Ovary (tissue), 9 donors: ENCODE data around the gene MED7. TPM values are rescaled to one million over a fixed set of nuclear protein-coding genes. Genes with fewer than 3 reads are reported as not detected.
"Not testable (repeated sequence)": the region's sequence is repeated elsewhere in the genome, so short reads cannot be mapped to it uniquely, and the experiment has no call there.

Source experiments
- DNase-seq, 5 donors: peaks; one replicate each; pipeline ENCODE4 v3.0.0-alpha.2; 2019 to 2020
- H3K27ac ChIP-seq, 2 donors: fragments of 200-600 bp; one replicate each; pipeline versions ENCODE4 v1.5.1 to v1.8.0; 2019 to 2022
- H3K27me3 ChIP-seq: fragments of 200-600 bp; one replicate; pipeline ENCODE4 v1.8.0; 2022
- H3K36me3 ChIP-seq: fragments of 200-600 bp; sonication (generic); one replicate; pipeline ENCODE4 v1.5.1; 2019
- H3K4me1 ChIP-seq: one replicate; pipeline ENCODE4 v1.8.1; 2013; ENCODE audit warnings: mild to moderate bottlenecking, moderate library complexity; ENCODE audit not compliant: insufficient read depth
- H3K4me3 ChIP-seq: fragments of 200-600 bp; sonication (generic); one replicate; pipeline ENCODE4 v1.5.1; 2017
- H3K9me3 ChIP-seq, 2 donors: fragments of 200-600 bp in 1 of 2; sonication (generic) in 1 of 2; one replicate each; pipeline versions ENCODE4 v1.5.1 to v1.8.1; 2013 to 2019; ENCODE audit warnings: mild to moderate bottlenecking in 1 of 2, moderate library complexity in 1 of 2
- EP300 ChIP-seq: sonication (generic); formaldehyde crosslinking; IDR thresholded peaks from one replicate; pipeline ENCODE4 v1.6.1; 2017; ENCODE audit warnings: antibody characterized with exemption
- POLR2A ChIP-seq: fragments of 450-650 bp; IDR thresholded peaks from one replicate; pipeline ENCODE4 v1.6.1; 2017; ENCODE audit warnings: antibody characterized with exemption, mild to moderate bottlenecking, moderate library complexity
- WGBS, 3 donors: extraction: QIAGEN DNeasy Blood & Tissue Kit in 1 of 3; methylation state at CpG; one replicate each; pipeline versions ENCODE4 v1.1.5 to v1.1.7; 2013 to 2017; 5-methylcytosine and 5-hydroxymethylcytosine counted together
- intact Hi-C, 4 donors: fragments of 100-400 bp; cut with DNase I; formaldehyde crosslinking; loops; one replicate each; pipeline versions ENCODE4 v1.11.0 to v1.15.1; 2022 to 2023
- polyA plus RNA-seq, 2 donors: library from polyadenylated mRNA; stranded (reverse); fragments of 200-250 nt in 1 of 2; fragments of 350-450 nt in 1 of 2; fragmentation: Illumina TruSeq in 1 of 2; extraction: RNeasy Lipid Tissue Mini Kit (QIAGEN cat#74804) in 1 of 2; gene quantifications; one replicate each; pipeline ENCODE4 v1.2.3, GENCODE V29; 2013 to 2014
- total RNA-seq, 7 donors: library from RNA; depleted of rRNA in 2 of 7; stranded (reverse); fragments of >200 nt in 2 of 7; fragmentation: NEBNext Ultra II Directional in 3 of 7; extraction: Animal tissue kit (Norgen Biotek cat#: 25700) in 3 of 7; gene quantifications; one replicate each; pipeline versions ENCODE4 v1.1.0 to v1.2.4, GENCODE V29; 2016 to 2023
- TF ChIP-seq, protein P1 (sequence below), 3 donors: fragments of 450-650 bp in 2 of 3; fragments of 200-600 bp in 1 of 3; IDR thresholded peaks; one replicate each; pipeline versions ENCODE4 v1.5.1 to v1.8.0; 2016 to 2022; ENCODE audit warnings: antibody characterized with exemption in 3 of 3, mild to moderate bottlenecking in 1 of 3
- donor health status: DM: no; HTN: no; CAD: no; lungs with moderate emphysema.
- donor health status: DM: no; HTN: no; CAD: no.
- donor health status: Bipolar disorder and iron deficiency.
- donor health status: DM: yes; HTN: yes; CAD: no.
- donor health status: DM: no; HTN: no; CAD: no.
- donor health status: DM: yes; HTN: yes; CAD: no.

Gene MED7
- total and polyA plus RNA-seq, 9 donors: 7.7 to 15.1 (median 11.5) TPM

- Histone ChIP-seq H3K4me3 (no peak overlapping the region), H3K9me3 (no peaks in the 10 kb centered on the region), H3K27ac (no peak overlapping the region), H3K36me3 (no peaks in the 10 kb centered on the region), H3K4me1 (no peaks in the 10 kb centered on the region), H3K27me3 (no peaks in the 10 kb centered on the region)
- DNase-seq: no peak
- intact Hi-C loops: no loop called here
- TF ChIP-seq, protein P1, sequence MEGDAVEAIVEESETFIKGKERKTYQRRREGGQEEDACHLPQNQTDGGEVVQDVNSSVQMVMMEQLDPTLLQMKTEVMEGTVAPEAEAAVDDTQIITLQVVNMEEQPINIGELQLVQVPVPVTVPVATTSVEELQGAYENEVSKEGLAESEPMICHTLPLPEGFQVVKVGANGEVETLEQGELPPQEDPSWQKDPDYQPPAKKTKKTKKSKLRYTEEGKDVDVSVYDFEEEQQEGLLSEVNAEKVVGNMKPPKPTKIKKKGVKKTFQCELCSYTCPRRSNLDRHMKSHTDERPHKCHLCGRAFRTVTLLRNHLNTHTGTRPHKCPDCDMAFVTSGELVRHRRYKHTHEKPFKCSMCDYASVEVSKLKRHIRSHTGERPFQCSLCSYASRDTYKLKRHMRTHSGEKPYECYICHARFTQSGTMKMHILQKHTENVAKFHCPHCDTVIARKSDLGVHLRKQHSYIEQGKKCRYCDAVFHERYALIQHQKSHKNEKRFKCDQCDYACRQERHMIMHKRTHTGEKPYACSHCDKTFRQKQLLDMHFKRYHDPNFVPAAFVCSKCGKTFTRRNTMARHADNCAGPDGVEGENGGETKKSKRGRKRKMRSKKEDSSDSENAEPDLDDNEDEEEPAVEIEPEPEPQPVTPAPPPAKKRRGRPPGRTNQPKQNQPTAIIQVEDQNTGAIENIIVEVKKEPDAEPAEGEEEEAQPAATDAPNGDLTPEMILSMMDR (IDR thresholded peaks at IDR 0.05): no peak
- TF ChIP-seq POLR2A (no peak), EP300 (no peak)
- WGBS, 3 donors: 72 to 87% (median 80%) methylated on average over 12 of the region's 12 CpGs
Measured at GRCh38 chr5:157186309-157187045, 43.8 kb upstream of the MED7 start.

DNA sequence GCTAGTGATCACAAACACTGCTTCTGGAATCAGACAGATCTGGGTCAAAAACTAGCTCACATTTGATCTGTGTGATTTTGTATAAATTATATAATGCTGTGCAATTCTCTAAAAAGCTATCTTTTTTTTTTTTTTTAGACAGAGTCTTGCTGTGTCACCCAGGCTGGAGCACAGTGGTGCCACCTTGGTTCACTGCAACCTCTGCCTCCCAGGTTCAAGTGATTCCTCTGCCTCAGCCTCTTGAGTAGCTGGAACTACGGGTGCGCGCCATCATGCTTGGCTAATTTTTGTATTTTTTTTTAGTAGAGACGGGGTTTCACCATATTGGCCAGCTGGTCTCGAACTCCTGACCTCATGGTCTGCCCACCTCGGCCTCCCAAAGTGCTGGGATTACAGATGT lies 42.5 kb upstream of the MED7 start:
- 86 to 94% (median 90%) methylated on average over 6 of the region's 6 CpGs for WGBS, 3 donors
- H3K36me3 ChIP-seq, DNase-seq, H3K9me3 ChIP-seq, H3K4me3 ChIP-seq, intact Hi-C loops, H3K27ac ChIP-seq, H3K4me1 ChIP-seq, H3K27me3 ChIP-seq: not testable (repeated sequence)

DNA sequence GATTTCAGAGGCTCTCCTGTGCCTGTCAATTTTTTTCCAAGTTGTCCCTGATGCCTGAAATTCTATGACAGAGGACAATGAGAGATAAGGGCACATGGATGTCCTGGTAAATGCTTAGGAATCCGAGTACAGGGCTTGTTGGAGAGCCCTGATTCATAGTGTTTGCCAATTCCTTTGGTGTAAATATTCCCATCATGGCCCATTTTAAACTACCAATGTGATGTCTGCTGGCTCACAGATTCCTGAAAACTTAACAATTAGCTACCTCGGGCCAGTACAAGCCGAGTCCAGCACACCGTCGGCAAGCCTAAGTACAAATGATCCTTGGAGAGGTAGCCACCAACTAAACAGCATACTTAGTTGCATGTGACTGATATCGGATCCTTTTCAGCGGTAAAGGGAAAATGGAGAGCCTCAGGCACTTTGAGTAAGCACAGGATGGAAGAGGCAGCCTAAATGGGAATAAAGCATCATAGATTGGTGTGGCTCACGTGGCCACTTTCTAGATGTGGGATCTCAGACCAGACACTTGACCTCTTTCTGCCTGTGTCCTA lies 41.5 kb upstream of the MED7 start:
- 78 to 93% (median 86%) methylated on average over 8 of the region's 8 CpGs for WGBS, 3 donors
- Histone ChIP-seq H3K27ac (no peak overlapping the region), H3K36me3 (no peaks in the 10 kb centered on the region), H3K9me3 (no peaks in the 10 kb centered on the region), H3K27me3 (no peaks in the 10 kb centered on the region), H3K4me1 (no peaks in the 10 kb centered on the region), H3K4me3 (no peak overlapping the region)
- DNase-seq: no peak
- TF ChIP-seq EP300 (no peak), POLR2A (no peak)
- TF ChIP-seq, protein P1 (IDR thresholded peaks at IDR 0.05): no peak
- intact Hi-C loops: no loop called here

DNA sequence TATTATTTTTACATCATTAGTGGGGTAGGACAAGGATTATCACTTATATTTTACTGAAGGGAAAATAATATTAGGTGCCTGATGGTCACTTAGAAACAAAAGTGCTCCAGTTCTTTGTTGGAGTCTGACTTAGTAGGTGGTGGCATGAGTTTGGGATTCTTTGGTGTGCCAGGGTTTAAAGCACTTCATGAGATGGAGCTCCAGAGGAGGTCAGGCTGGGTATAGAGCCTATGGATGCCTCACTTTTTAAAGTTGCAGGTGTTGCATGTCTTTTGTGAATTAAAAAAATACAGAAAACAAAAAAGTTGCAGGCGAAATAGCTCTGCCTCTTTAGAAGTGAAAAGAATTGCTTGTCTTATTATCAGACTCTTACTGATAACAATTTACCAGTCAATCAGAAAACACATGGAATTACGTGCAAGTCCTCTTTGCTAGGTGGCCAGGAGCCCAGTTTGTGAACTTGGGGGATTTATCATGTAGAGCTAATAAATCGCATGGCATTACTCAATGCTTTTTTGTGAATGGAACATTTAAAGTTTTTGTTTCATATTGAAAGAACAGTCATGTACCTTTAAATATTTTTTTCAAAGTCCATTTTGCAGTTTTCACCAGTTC lies 39.6 kb upstream of the MED7 start:
- DNase-seq: no peak
- Histone ChIP-seq H3K27ac (no peak overlapping the region), H3K4me3 (no peak overlapping the region), H3K27me3 (no peaks in the 10 kb centered on the region), H3K36me3 (no peaks in the 10 kb centered on the region), H3K4me1 (no peaks in the 10 kb centered on the region), H3K9me3 (no peaks in the 10 kb centered on the region)
- 50 to 57% (median 51%) methylated on average over 3 of the region's 3 CpGs for WGBS, 3 donors
- TF ChIP-seq, protein P1 (IDR thresholded peaks at IDR 0.05): no peak
- TF ChIP-seq POLR2A (no peak), EP300 (no peak)
- intact Hi-C loops: no loop called here
